K562 (cell line): ENCODE results near the gene PPP2R1B. TPM values are rescaled to one million over a fixed set of nuclear protein-coding genes. Genes with fewer than 3 reads are reported as not detected.
"Not testable (repeated sequence)": the region's sequence is repeated elsewhere in the genome, so short reads cannot be mapped to it uniquely, and the experiment has no call there.

ENCODE experiments used
- ATAC-seq: fragments of 200-7000 bp; cut with Tn5 transposase; 3 replicates; pipeline ENCODE4 v1.9.1; 2020; ENCODE audit warnings: moderate library complexity
- BruUV-seq: library from RNA; stranded (reverse); fragments of 400-500 nt; replicated peaks from 2 replicates; lab custom pipeline; 2021; lab: Mats Ljungman, UMichigan
- CTCF ChIA-PET: fragments of 300-600 bp; formaldehyde crosslinking; extraction: SDS; loops from one replicate; lab custom pipeline; 2021; ENCODE audit warnings: low intra/inter-chr PET ratio; lab: Yijun Ruan, JAX
- POLR2A ChIA-PET: fragments of 300-600, 350-650 bp; sonication (Branson Sonifier 250); formaldehyde crosslinking; extraction: SDS; loops from one replicate; lab custom pipeline; 2021; ENCODE audit warnings: antibody characterized with exemption, inconsistent platforms; lab: Yijun Ruan, JAX
- DNase-seq, 4 experiments: peaks; one replicate each; pipeline versions ENCODE4 v3.0.0 to v3.0.0-alpha.2; 2011 to 2018; ENCODE audit warnings: low spot score in 3 of 4, mixed read lengths in 3 of 4; ENCODE audit errors: extremely low read depth in 1 of 4
- FAIRE-seq: peaks from 2 replicates; lab custom pipeline; 2011; peaks lifted over from hg19 to GRCh38; lab: Jason Lieb, UNC
- H2AFZ ChIP-seq: 2 replicates; pipeline ENCODE4 v1.6.0; 2011; ENCODE audit warnings: low read depth, low read length, control low read depth, inconsistent platforms
- H3K27ac ChIP-seq: fragments of 200-600 bp; 3 replicates; pipeline ENCODE4 v1.8.0; 2011; ENCODE audit warnings: low read depth, mild to moderate bottlenecking, control low read depth, inconsistent platforms, low read length, moderate library complexity, mixed read lengths; ENCODE audit errors: extremely low read depth
- H3K27me3 ChIP-seq, 2 experiments: fragments of 300-600 bp in 1 of 2; 2 replicates in 1 of 2; 3 replicates in 1 of 2; pipeline versions ENCODE4 v1.6.0 to v1.8.0; 2011; ENCODE audit warnings: inconsistent platforms in 2 of 2, low read length in 2 of 2, mild to moderate bottlenecking in 1 of 2, mixed read lengths in 1 of 2, moderate library complexity in 1 of 2; ENCODE audit not compliant: control insufficient read depth in 2 of 2, insufficient read depth in 2 of 2
- H3K36me3 ChIP-seq: fragments of 300-600 bp; 3 replicates; pipeline ENCODE4 v1.8.0; 2011; ENCODE audit warnings: mild to moderate bottlenecking, low read length, inconsistent platforms; ENCODE audit not compliant: control insufficient read depth, insufficient read depth
- H3K4me1 ChIP-seq, 2 experiments: fragments of 200-600 bp in 1 of 2; replicated peaks in 1 of 2; 2 replicates in 1 of 2; 3 replicates in 1 of 2; pipeline versions ENCODE4 v1.5.1 to v1.8.0; 2011; ENCODE audit warnings: inconsistent platforms in 2 of 2, low read length in 2 of 2, mild to moderate bottlenecking in 1 of 2, mixed read lengths in 1 of 2, moderate library complexity in 1 of 2; ENCODE audit not compliant: control insufficient read depth in 2 of 2, insufficient read depth in 2 of 2
- H3K4me2 ChIP-seq: 2 replicates; pipeline ENCODE4 v1.6.1; 2011; ENCODE audit warnings: low read length, control low read depth, inconsistent platforms, mixed read lengths; ENCODE audit not compliant: insufficient read depth
- H3K4me3 ChIP-seq: fragments of 200-600 bp; sonication (generic), shearing (Covaris generic); 2 replicates; pipeline ENCODE4 v1.5.1; 2016; ENCODE audit warnings: control low read depth, inconsistent platforms
- H3K79me2 ChIP-seq: fragments of 200-600 bp; 3 replicates; pipeline ENCODE4 v1.8.0; 2011; ENCODE audit warnings: low read length, inconsistent platforms; ENCODE audit not compliant: control insufficient read depth, insufficient read depth
- H3K9ac ChIP-seq, 2 experiments: 2 replicates each; pipeline versions ENCODE4 v1.6.0 to v1.6.1; 2011; ENCODE audit warnings: low read depth in 2 of 2, low read length in 2 of 2, control low read depth in 1 of 2, inconsistent platforms in 1 of 2, mild to moderate bottlenecking in 1 of 2, mixed read lengths in 1 of 2; ENCODE audit not compliant: insufficient read depth in 1 of 2
- H3K9me1 ChIP-seq: one replicate; pipeline ENCODE4 v1.6.0; 2011; ENCODE audit warnings: inconsistent platforms, mild to moderate bottlenecking, low read length, moderate library complexity; ENCODE audit not compliant: control insufficient read depth, insufficient read depth
- H3K9me3 ChIP-seq: replicated peaks from 2 replicates; pipeline ENCODE4 v1.5.1; 2011; ENCODE audit warnings: low read depth, low read length, inconsistent platforms; ENCODE audit not compliant: control insufficient read depth, insufficient read depth
- H4K20me1 ChIP-seq: replicated peaks from 2 replicates; pipeline ENCODE4 v1.6.1; 2011; ENCODE audit warnings: low read length, inconsistent platforms, mixed read lengths; ENCODE audit not compliant: control insufficient read depth, insufficient read depth
- ARID1B ChIP-seq: fragments of 450-650 bp; IDR thresholded peaks from 2 replicates; pipeline ENCODE4 v1.6.1; 2016; ENCODE audit warnings: antibody characterized with exemption, mild to moderate bottlenecking, inconsistent platforms
- ATF7 ChIP-seq: fragments of 450-650 bp; IDR thresholded peaks from 2 replicates; pipeline ENCODE4 v1.7.1; 2014; ENCODE audit warnings: mild to moderate bottlenecking, moderate library complexity
- BCOR ChIP-seq: fragments of 450-650 bp; IDR thresholded peaks from 2 replicates; pipeline ENCODE4 v1.6.1; 2016
- CBFA2T2 ChIP-seq: fragments of 450-650 bp; conservative IDR thresholded peaks from 2 replicates; pipeline ENCODE4 v1.6.1; 2017; ENCODE audit warnings: mild to moderate bottlenecking
- CBFA2T3 ChIP-seq: fragments of 450-650 bp; IDR thresholded peaks from 2 replicates; pipeline ENCODE4 v1.6.1; 2017
- CREM ChIP-seq: IDR thresholded peaks from 2 replicates; pipeline ENCODE4 v1.6.1; 2014; ENCODE audit warnings: antibody characterized with exemption, low read depth
- CTBP1 ChIP-seq: fragments of 450-650 bp; IDR thresholded peaks from 2 replicates; pipeline ENCODE4 v1.6.1; 2016; ENCODE audit warnings: borderline replicate concordance
- DPF2 ChIP-seq: fragments of 450-650 bp; IDR thresholded peaks from 2 replicates; pipeline ENCODE4 v1.6.1; 2016
- HDAC1 ChIP-seq, 2 experiments: fragments of 450-650 bp; IDR thresholded peaks; 2 replicates each; pipeline ENCODE4 v1.6.1; 2016 to 2017; ENCODE audit warnings: inconsistent platforms in 1 of 2, mild to moderate bottlenecking in 1 of 2, moderate library complexity in 1 of 2
- MEIS2 ChIP-seq: fragments of 450-650 bp; IDR thresholded peaks from 2 replicates; pipeline ENCODE4 v1.6.1; 2014; ENCODE audit warnings: mild to moderate bottlenecking; ENCODE audit not compliant: partially characterized antibody
- MTA2 ChIP-seq: fragments of 450-650 bp; IDR thresholded peaks from 2 replicates; pipeline ENCODE4 v1.6.1; 2016; ENCODE audit warnings: low read depth
- NCOR1 ChIP-seq: fragments of 450-650 bp; IDR thresholded peaks from 2 replicates; pipeline ENCODE4 v1.6.1; 2016; ENCODE audit warnings: mild to moderate bottlenecking, moderate library complexity
- SMARCA4 ChIP-seq: fragments of 450-650 bp; IDR thresholded peaks from 2 replicates; pipeline ENCODE4 v1.6.1; 2016
- SMARCE1 ChIP-seq: fragments of 450-650 bp; IDR thresholded peaks from 2 replicates; pipeline ENCODE4 v1.7.1; 2016; ENCODE audit warnings: mild to moderate bottlenecking
- TAL1 ChIP-seq: fragments of 450-650 bp; IDR thresholded peaks from 2 replicates; pipeline ENCODE4 v1.6.1; 2016; ENCODE audit warnings: mild to moderate bottlenecking
- TCF3 ChIP-seq: sonication (generic); formaldehyde crosslinking; IDR thresholded peaks from 2 replicates; pipeline ENCODE4 v1.4.0; 2020; ENCODE audit warnings: mild to moderate bottlenecking, missing genetic modification reagents
- ZEB2 ChIP-seq: fragments of 450-650 bp; IDR thresholded peaks from 2 replicates; pipeline ENCODE4 v1.6.1; 2016
- ZNF431 ChIP-seq: sonication (generic); formaldehyde crosslinking; IDR thresholded peaks from 2 replicates; pipeline ENCODE4 v1.8.0; 2022; ENCODE audit warnings: mild to moderate bottlenecking, missing genetic modification reagents
- WGBS: fragments of 100-300 bp; shearing (Covaris generic); methylation state at CpG from one replicate; pipeline ENCODE4 v1.1.6; 2016; ENCODE audit warnings: low coverage, mixed read lengths; ENCODE audit not compliant: insufficient coverage; ENCODE audit errors: missing lambda C conversion rate; 5-methylcytosine and 5-hydroxymethylcytosine counted together
- in situ Hi-C: fragments of 300-500 bp; cut with MboI; formaldehyde crosslinking; loops from 4 replicates; pipeline ENCODE4 v1.15.0; 2018; ENCODE audit warnings: inconsistent platforms, mixed read lengths
- intact Hi-C: fragments of 100-400 bp; cut with micrococcal nuclease; formaldehyde crosslinking; loops from 2 replicates; pipeline ENCODE4 v1.14.2; 2022
- polyA plus RNA-seq, 8 experiments: library from polyadenylated mRNA; depleted of rRNA in 4 of 8; stranded (reverse) in 5 of 8; unstranded in 3 of 8; fragments of >200 nt; fragmentation: Nextera tagmentation in 2 of 8; fragmentation: Illumina TruSeq in 1 of 8; extraction: Ambion mirVana in 2 of 8; extraction: Trizol in 1 of 8; gene quantifications; 2 replicates each; pipeline versions ENCODE4 v1.2.1 to v1.2.3, GENCODE V29; 2011 to 2014; ENCODE audit warnings: inconsistent platforms in 1 of 8, missing spikeins in 1 of 8
- total RNA-seq, 7 experiments: library from RNA; depleted of rRNA in 6 of 7; stranded (reverse); fragments of >200 nt in 6 of 7; fragmentation: Illumina TruSeq in 2 of 7; extraction: Trizol in 2 of 7; gene quantifications; 2 replicates each; pipeline versions ENCODE4 v1.2.1 to v1.2.3, GENCODE V29; 2011 to 2021; ENCODE audit warnings: low replicate concordance in 1 of 7
- TF ChIP-seq, protein P1 (sequence below), 2 experiments: fragments of 450-650 bp in 1 of 2; sonication (generic) in 1 of 2; formaldehyde crosslinking in 1 of 2; IDR thresholded peaks in 1 of 2; conservative IDR thresholded peaks in 1 of 2; 2 replicates each; pipeline versions ENCODE4 v1.6.1 to v1.8.1; 2016 to 2023; ENCODE audit warnings: mild to moderate bottlenecking in 2 of 2, moderate library complexity in 2 of 2, inconsistent platforms in 1 of 2, missing genetic modification reagents in 1 of 2
- TF ChIP-seq, protein P2 (sequence below): IDR thresholded peaks from 2 replicates; pipeline ENCODE4 v1.6.1; 2014; ENCODE audit warnings: antibody characterized with exemption
- TF ChIP-seq, protein P3 (sequence below), 2 experiments: IDR thresholded peaks in 1 of 2; conservative IDR thresholded peaks in 1 of 2; 2 replicates each; pipeline ENCODE4 v1.6.1; 2016; ENCODE audit warnings: low read depth in 2 of 2, mild to moderate bottlenecking in 1 of 2, missing compliant biosample characterization in 1 of 2, missing genetic modification characterization in 1 of 2, moderate library complexity in 1 of 2

Gene PPP2R1B
- total and polyA plus RNA-seq, 9 of the 15 experiments (the other 6 are each of a cell fraction or from before 2014, with no cell fraction given): 24.6 to 68.5 (median 39.8) TPM

DNA sequence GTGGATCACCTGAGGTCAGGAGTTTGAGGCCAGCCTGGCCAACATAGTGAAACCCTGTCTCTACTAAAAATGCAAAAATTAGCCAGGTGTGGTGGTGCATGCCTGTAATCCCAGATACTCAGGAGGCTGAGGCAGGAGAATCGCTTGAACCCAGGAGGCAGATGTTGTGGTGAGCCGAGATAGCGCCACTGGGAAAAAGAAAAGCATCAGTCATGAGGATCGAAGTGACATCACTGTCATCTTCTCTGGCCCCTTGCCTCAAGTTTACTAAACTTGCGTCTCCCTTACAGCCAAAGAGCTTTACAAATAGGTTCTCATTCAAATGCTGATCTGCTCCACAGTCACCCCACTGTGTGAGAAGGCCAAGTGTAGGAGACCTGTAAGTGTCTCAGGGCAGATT is 5.0 kb upstream of the PPP2R1B start:
- H3K4me1 ChIP-seq, H3K4me2 ChIP-seq, in situ Hi-C loops, H3K79me2 ChIP-seq, H4K20me1 ChIP-seq, ATAC-seq, FAIRE-seq, H3K9ac ChIP-seq, BruUV-seq, H3K4me3 ChIP-seq, H3K9me1 ChIP-seq, H3K9me3 ChIP-seq, H3K36me3 ChIP-seq, intact Hi-C loops, H3K27me3 ChIP-seq, H3K27ac ChIP-seq: not testable (repeated sequence)
- ChIA-PET POLR2A (interaction anchor here (0.7 to 1.4 kb wide), 3 partner anchors 8 to 167 kb away, joined by 3 to 4 read pairs (median 3); no protein-coding TSS in a partner anchor), CTCF (interaction anchor here (0.7 kb wide), 1 partner anchor 206 kb away, joined by 3 read pairs; no protein-coding TSS in a partner anchor)
- DNase-seq: peak in 1 of 4 experiments; percentile 34
- peak overlapping the region; percentile 68 for H2AFZ ChIP-seq
- 20% methylated on average over 5 of the region's 5 CpGs for WGBS
- TF ChIP-seq CREM: 0 out of 2 replicates have a peak, but pooled peaks have one; percentile 8
- TF ChIP-seq TAL1: peak; percentile 75
- 0 out of 4 replicates have a peak, but pooled peaks of 1 of the 2 experiments have one; percentile 20 for TF ChIP-seq HDAC1 (IDR thresholded peaks at IDR 0.05)
- TF ChIP-seq, protein P1, sequence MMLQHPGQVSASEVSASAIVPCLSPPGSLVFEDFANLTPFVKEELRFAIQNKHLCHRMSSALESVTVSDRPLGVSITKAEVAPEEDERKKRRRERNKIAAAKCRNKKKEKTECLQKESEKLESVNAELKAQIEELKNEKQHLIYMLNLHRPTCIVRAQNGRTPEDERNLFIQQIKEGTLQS (IDR thresholded peaks at IDR 0.05): peak; percentile 57
- TF ChIP-seq, protein P1 (CRISPR knock-in tag; conservative IDR thresholded peaks at IDR 0.05): not testable (repeated sequence)
- TF ChIP-seq, protein P2, sequence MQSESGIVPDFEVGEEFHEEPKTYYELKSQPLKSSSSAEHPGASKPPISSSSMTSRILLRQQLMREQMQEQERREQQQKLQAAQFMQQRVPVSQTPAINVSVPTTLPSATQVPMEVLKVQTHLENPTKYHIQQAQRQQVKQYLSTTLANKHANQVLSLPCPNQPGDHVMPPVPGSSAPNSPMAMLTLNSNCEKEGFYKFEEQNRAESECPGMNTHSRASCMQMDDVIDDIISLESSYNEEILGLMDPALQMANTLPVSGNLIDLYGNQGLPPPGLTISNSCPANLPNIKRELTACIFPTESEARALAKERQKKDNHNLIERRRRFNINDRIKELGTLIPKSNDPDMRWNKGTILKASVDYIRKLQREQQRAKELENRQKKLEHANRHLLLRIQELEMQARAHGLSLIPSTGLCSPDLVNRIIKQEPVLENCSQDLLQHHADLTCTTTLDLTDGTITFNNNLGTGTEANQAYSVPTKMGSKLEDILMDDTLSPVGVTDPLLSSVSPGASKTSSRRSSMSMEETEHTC: 0 out of 2 replicates have a peak, but pooled peaks have one; percentile 15
- TF ChIP-seq ATF7: peak; percentile 55; the same call in 1 of the 2 replicates
- peak; percentile 37; the same call in 1 of the 2 replicates for TF ChIP-seq ZEB2
- TF ChIP-seq CBFA2T2: peak; percentile 78
- TF ChIP-seq NCOR1: peak; percentile 35; the same call in 1 of the 2 replicates
- TF ChIP-seq SMARCA4: peak; percentile 48
- TF ChIP-seq ARID1B: peak; percentile 81
- peak; percentile 84 for TF ChIP-seq CBFA2T3
- TF ChIP-seq SMARCE1: 0 out of 2 replicates have a peak, but pooled peaks have one; percentile 17
- TF ChIP-seq, protein P3, sequence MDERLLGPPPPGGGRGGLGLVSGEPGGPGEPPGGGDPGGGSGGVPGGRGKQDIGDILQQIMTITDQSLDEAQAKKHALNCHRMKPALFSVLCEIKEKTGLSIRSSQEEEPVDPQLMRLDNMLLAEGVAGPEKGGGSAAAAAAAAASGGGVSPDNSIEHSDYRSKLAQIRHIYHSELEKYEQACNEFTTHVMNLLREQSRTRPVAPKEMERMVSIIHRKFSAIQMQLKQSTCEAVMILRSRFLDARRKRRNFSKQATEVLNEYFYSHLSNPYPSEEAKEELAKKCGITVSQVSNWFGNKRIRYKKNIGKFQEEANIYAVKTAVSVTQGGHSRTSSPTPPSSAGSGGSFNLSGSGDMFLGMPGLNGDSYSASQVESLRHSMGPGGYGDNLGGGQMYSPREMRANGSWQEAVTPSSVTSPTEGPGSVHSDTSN (CRISPR knock-in tag; IDR thresholded peaks at IDR 0.05; ENCODE audit: low read depth): not testable (repeated sequence)
- TF ChIP-seq, protein P3 (tag; conservative IDR thresholded peaks at IDR 0.05; ENCODE audit: low read depth): peak; percentile 43; the same call in 1 of the 2 replicates
- TF ChIP-seq TCF3 (CRISPR knock-in tag): peak; percentile 70
- TF ChIP-seq ZNF431: 0 out of 2 replicates have a peak, but pooled peaks have one; percentile 21
- peak; percentile 68 for TF ChIP-seq DPF2
- TF ChIP-seq BCOR: 0 out of 2 replicates have a peak, but pooled peaks have one; percentile 35
- TF ChIP-seq MTA2: peak; percentile 51
- peak; percentile 75 for TF ChIP-seq CTBP1
- peak; percentile 70 for TF ChIP-seq MEIS2
